ENCODE results near the gene TSBP1.
"Not testable (repeated sequence)": the region's sequence is repeated elsewhere in the genome, so short reads cannot be mapped to it uniquely, and the experiment has no call there.

Gene TSBP1

GRCh38 chr6:32371229-32371628 is 474 bp downstream of the TSBP1 start:
- DNase-seq = no peak

- DNase-seq = no peak
Observed at GRCh38 chr6:32370505-32370904, 1.2 kb downstream of the TSBP1 start.

- DNase-seq = no peak
Observed at GRCh38 chr6:32369660-32370059, 2.0 kb downstream of the TSBP1 start.

DNA sequence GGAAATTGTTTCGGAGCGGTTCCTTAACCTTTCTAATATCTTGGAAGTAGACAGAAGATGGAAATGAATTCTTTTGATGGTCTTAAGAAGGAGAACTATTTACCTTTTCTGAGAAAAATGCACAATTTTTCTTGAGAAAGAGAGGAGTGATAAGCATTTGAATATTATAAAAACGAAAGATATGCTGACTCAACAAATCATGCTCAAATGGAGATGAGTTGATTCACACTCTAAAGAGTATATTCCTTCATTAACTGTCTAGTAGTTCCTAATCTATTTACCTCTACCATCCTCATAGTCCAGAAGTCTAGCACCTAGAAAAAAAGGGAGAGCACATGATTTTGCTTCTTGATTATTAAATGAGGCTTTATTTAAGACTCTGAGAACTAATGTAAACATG is 4.1 kb downstream of the TSBP1 start:
- DNase-seq = no peak

GRCh38 chr6:32359225-32359624 is 12.5 kb downstream of the TSBP1 start:
- not testable (repeated sequence) for DNase-seq

DNA sequence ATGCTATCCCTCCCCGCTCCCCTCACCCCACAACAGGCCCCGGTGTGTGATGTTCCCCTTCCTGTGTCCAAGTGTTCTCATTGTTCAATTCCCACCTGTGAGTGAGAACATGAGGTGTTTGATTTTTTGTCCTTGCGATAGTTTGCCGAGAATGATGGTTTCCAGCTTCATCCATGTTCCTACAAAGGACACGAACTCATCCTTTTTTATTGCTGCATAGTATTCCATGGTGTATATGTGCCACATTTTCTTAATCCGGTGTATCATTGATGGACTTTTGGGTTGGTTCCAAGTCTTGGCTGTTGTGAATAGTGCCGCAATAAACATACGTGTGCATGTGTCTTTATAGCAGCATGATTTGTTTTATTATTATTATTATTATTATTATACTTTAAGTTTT is 13.2 kb downstream of the TSBP1 start:
- not testable (repeated sequence) for DNase-seq

DNA sequence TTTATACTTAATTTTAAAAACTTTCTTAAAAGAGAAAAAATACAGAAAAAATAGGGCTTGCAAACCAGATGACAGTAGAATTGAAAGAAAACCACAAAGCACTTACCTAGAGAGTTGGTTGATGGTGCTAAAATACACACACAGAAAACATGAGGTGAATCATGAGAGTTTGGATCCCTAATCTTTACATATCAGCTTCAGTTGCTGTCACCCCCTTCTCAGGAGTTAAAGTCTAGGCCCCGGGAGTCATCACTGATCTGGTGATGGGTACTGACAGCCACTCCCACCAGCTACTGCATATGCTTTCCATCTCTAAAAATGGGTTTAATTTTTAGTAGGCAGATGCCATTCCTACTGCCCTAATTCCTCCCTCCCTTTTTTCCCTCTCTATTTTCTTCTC is 16.7 kb downstream of the TSBP1 start:
- DNase-seq = peak; percentile 14

GRCh38 chr6:32353348-32353747 is 18.4 kb downstream of the TSBP1 start:
- no peak for DNase-seq

DNA sequence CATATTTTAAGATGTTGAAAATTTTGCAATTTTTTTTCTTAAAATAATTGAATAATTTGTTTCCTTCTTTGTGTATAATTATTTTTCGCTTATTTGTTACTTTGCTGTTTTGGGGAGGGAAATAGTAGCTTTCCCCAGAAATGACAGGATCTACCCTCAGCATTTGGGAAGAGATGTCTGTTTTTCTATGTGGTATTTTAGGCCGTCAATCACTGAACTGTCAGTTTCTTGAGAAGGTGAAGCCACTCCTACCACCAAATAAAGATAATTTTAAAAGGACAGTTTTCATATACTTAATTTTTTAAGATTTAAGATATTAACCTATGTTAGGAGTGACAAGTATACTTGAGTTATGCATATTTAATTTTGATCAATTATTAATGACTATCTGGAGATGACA is 31.5 kb downstream of the TSBP1 start:
- DNase-seq = no peak

DNA sequence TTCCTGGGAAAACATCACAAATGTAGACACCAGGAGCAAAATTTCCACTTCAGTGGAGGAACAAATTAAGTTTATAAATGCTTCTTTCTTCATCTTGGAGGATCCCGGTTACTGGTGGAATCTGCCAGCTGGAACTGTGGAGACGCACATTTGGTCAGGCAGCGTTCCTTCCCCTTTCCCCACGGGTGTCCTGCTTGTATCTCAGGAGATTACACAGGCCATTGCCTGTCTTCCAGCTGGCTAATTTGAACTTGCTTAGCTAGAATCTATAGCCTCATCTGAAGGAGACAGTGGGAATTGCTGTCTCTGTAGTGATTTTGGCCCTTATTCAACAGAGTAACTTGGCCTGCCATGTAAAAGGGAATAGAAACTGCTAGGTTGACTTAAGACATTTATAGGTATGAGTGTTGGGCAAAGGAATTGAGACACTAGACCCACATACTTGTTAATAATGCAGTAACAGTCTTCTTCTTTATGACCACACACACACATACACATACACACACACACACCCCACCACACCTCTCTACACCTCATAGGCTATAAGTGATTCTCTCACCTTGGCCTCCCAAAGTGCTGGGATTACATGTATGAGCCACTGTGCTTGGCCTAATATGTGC is 34.4 kb downstream of the TSBP1 start:
- no peak for DNase-seq

DNA sequence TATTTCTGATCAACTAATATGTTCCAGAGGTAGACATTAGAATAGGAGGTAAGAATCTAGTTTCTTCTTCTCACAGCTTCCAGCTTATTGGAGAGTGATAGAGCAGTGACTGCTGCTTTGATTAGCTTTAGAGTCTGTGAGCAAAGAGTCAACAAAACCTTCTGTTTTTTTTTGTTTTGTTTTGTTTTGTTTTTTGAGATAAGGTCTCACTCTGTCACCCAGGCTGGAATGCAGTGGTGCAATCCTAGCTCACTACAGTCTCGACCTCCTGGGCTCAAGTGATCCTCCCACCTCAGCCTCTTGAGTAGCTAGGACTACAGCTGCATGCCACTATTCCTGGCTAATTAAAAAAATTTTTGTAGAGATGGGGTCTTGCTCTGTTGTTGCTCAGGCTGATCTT is 39.3 kb downstream of the TSBP1 start:
- DNase-seq = no peak

DNA sequence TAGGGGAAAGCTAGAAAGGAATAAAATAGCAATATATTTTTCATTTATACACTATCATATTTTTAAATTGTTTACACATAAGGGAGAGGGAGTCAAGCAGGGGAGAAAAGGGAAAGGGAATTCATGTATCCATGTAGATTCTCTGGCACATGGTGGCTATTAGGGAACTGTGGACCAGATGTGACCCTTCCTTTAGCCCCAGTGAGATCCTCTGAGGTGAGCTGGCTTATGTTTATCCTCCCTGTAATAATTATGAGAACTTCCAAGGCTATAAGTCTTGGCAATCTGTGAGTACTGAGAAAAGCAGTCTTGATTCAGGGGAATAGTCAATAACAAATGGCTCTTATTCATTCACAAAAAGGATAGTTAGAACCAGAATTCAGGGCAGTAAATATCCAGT is 42.6 kb downstream of the TSBP1 start:
- no peak for DNase-seq

DNA sequence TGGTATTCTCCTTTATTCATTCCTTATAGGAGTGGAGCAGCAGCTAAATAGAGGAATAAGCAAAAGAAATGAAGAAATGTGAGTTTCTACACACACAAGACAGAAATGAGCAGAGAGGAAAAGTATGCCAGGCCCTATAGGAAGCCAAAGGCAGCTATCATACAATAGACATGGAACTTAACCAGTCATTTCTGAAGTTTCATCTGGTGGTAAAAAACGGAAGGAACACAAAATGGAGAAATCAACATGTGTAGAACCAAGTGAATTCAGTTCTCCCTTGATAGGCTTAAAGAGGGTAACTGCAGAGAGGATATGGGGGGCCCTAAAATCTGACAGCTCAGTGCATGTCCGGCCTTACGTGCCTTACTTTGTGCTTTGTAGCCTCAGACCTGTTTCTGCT is 44.6 kb downstream of the TSBP1 start:
- DNase-seq = no peak

DNA sequence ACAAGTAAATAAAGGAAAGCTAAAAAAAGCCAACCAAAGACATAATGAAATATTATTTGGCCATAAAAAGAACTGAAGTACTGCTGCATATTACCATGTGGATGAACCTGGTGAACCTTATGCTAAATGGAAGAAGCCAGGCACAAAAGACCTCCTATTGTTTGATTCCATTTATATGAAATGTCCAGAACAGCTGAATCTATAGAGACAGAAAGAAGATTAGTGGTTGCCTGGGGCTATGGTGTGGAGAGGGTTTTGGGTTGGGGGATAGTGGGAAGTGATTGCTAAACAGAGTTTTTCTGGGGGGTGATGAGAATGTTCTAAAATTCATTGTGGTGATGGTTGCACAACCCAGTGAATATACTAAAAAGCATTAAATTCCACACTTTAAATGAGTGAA is 53.2 kb downstream of the TSBP1 start:
- DNase-seq = no peak

- DNase-seq = no peak
Observed at GRCh38 chr6:32317541-32317940, 54.2 kb downstream of the TSBP1 start.

DNA sequence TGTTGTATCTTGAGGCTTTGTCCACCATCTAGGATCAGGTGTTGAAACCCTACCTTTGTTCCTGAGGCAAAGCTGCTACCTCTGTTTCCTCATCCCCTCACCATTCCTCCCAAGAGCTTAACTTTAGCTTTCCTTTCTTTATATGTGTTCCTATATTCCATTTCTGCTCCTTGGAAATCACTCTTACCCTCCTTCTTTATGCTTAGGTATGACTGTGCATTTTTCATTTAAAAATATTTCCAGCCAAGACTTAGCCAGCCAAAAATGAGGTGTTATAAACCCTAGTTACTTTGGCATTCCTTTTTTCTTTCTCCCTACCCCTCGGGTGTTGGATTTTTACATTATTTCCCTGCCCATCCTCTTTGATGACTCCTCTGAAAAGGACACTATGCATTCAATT is 57.7 kb downstream of the TSBP1 start:
- DNase-seq = no peak

DNA sequence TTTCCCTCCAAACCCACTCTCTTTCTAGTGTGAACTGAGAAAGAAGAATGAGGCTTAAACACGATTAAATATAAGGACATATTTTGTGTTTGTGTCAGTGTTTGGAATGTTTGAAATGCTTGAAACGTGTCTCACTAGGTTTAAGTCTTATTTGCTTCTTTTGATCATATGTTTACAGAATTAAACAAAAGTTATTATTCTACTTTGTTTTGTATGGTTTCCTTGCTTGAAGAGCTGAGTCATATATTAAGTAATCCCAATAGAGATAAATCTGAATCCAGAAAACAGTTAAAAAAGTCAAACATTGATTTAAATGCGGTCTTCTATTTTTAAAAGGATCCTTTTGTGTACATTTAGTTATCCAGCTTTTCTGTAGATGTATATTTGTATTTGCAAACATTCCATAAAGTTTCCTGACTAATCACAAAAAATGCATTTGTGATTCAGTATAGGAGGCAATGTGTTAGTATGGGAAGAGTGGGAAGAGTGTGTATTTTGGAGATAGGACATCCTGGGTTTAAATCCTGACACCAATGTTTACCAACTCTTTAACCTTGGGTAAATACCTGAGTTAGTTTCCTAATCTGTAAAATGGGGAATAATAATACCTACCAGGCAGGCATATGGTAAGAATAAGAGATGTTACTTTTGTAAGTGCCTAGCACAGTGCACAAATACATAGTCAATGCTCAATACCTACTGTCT is 72.9 kb downstream of the TSBP1 start:
- DNase-seq = no peak

DNA sequence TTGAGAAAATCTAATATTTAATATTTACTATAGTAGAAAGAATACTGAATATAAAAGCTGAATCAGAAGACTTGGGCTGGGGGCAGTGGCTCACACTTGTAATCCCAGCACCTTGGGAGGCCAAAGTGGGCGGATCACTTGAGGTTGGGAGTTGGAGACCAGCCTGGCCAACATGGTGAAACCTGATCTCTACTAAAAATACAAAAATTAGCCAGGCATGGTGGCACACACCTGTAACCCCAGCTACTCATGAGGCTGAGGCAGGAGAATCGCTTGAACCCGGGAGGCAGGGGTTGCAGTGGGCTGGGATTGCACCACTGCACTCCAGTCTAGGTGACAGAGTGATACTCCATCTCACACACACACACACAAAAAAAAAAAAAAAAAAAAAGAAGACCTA is 76.7 kb downstream of the TSBP1 start:
- DNase-seq = not testable (repeated sequence)

- DNase-seq = no peak
Observed at GRCh38 chr6:32294566-32294965, 77.1 kb downstream of the TSBP1 start.

DNA sequence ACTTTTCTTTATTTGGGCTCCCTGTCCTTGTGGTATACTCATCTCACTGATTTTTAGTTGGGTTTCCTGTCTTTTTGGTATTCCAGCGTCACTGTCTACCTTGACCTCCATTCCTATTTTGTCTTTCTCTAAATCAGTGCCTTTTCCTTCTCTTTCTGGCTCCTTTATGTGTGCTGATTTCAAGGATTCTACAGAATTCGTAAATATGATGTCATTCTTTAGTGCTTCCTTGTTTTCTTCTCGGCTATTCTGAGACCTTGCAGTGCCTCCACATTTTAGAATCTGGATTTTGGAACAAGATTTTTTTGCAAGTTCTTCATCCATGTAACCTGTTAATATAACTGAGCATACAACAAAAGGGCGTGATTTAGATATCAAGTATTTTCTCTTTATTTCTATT is 78.0 kb downstream of the TSBP1 start:
- DNase-seq = no peak

- DNase-seq = no peak
Observed at GRCh38 chr6:32291543-32291942, 80.2 kb downstream of the TSBP1 start.

GRCh38 chr6:32290886-32291450 is 80.7 kb downstream of the TSBP1 start:
- DNase-seq = no peak

GRCh38 chr6:32288426-32288825 is 83.3 kb downstream of the TSBP1 start:
- no peak for DNase-seq

DNA sequence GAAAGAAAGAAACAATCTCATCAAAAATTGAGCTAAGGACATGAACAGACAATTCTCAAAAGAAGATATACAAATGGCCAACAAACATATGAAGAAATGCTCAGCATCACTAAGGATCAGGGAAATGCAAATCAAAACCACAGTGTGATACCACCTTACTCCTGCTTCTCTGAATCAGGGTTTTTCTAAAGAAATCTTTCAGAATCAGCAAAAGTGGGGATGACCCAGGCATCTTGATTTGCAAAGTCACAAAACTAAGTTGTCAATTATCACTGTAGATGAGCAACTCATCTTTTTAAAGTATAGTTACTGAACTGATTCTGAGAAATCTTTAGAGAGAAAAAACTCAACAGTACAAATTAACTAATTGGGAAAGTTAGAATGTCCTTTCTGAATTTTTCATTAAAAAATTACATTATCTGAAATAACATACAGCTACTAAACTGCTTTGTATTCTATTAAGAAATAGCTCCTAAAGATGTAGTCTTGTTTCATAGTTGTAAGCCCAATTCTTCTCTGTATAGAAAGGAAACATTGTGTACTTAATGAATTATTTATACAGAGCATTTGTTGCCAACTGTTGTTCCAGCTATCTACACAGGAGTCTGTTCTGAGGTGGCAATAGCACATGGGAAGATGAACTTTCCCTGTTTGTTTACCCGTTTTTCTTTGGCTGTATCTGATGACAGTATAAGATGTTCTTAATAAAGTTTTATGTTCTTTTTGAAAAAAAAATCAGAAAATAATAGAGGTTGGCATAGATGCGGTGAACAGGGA is 97.7 kb downstream of the TSBP1 start:
- DNase-seq = not testable (repeated sequence)

Measured in stimulated activated CD4-positive, alpha-beta T cell treated with anti-CD3 and anti-CD28 coated beads, Interleukin-1b, Interleukin-23, amount 100 ng/mL, for 48 hours (primary cell).